Smooth muscle cell of the brain vasculature (primary cell): ENCODE measurements around the gene DENND5A.
"Not testable (repeated sequence)": the region's sequence is repeated elsewhere in the genome, so short reads cannot be mapped to it uniquely, and the experiment has no call there.

Experiments used
- DNase-seq: peaks from one replicate; pipeline ENCODE4 v3.0.0-alpha.2; 2012; ENCODE audit warnings: low read depth, low spot score

DENND5A gene

DNA sequence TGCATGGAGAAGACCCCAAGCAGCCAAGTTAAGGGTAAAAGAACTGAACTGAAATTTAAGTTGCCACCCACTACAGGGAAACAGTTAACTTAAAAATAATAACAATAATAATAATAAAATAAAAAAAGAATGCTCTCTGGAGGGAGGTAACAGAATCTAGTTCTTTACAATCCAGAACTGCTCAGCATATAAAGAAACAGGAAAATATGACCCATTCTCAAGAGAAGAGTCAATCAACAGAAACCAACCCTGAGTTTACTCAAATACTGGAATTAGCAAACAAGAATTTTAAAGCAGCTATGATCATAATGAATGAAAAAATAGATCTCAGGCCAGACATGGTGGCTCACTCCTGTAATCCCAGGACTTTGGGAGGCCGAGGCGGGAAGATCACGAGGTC is 53.8 kb downstream of the DENND5A start:
- DNase-seq = no peak

DNA sequence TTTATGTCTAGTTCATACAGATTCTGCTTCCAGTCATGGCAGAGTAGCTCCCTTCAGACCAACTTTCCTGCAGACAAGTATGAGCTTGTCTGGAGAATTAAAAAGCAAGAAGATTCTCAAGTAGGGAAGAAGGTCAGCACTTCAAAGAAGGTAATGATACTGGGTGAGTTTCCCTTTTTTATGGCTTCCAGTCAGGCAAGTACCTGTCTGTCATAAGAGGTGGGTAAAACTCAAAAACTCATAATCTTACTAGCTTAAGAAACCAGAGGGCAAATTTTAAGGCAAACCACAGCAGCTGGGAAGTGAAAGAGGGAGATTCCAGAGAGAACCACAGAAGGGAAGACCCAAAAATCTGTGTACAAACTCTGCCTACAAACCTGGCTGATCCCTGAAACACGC is 54.2 kb downstream of the DENND5A start:
- DNase-seq = no peak

DNA sequence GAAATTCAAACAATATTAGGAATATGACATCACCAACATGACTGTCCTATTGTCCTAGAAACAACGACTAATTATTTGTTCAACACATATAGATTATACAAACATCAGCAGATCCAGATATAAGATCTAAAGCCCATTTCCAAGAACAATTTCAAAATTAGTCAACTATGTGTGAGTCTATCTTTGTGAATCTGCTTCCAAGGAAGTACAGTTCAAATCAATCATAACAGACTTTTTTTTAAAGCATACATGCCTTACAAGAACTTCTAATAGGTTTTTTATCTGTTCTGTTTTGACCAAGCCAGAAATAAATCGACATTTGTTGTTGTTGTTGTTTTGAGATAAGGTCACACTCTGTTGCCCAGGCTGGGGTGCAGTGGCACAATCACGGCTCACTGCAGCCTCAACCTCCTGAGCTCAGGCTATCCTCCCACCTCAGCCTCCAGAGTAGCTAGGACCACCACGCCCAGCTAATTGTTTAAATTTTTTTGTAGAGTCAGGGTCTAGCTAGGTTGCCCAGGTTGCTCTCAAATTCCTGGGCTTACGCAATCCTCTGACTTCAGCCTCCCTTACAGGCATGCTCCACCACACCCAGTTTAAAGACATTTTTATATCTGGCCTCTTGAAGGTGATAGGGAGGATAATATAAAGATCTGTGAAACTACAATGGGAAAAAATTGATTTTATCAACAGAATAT is 54.8 kb downstream of the DENND5A start:
- DNase-seq = no peak

DNA sequence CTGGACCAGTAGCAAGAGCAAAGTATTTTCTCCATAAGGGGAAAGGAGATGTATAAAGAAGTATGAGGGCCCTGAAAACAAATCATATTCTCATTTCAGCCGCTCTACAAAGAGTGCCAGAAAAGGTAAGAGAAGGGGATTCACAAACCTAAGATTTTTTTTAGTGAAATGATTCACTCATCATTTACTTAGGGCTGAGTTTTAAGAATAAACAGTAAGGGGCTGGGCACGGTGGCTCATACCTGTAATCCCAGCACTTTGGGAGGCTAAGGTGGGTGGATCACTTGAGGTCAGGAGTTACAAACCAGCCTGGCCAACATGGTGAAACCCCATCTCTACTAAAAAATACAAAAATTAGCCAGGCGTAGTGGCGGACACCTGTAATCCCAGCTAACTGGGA is 55.5 kb downstream of the DENND5A start:
- not testable (repeated sequence) for DNase-seq

DNA sequence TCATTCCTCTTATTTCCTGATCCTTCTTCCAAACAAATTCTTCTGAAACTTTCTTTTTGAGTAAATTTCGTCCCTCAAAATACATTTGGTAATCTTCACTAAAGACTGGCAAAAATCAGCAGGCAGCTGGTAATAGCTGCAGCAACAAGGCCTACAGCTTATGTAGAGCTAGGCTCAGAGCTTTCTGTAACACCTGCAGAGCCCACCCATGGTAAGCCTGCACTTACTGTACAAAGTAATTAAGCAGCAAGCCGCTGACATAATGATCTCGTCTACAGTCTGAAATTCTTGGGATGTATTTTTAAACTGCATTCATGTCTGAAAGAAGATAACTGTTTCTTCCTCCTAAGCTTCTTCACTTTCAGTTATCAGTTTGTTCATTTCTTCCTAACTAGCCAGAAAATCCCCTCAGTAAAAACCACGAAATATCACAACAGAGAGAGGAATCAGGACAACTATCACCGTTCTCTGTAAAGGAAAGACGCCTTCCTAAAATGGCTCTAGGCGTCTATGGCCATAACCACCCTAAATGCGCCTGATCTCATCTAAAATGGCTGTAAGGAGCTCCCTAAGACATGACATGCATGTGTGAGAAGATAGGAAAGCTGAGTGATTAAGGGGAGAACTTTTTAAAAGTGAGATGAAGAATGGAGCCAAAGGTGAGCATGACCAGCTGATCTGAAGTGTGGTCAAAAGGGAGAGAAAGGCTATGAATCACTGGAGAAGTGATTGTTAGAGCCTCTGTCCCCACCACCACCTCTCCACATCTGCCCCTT is 56.2 kb downstream of the DENND5A start:
- no peak for DNase-seq

DNA sequence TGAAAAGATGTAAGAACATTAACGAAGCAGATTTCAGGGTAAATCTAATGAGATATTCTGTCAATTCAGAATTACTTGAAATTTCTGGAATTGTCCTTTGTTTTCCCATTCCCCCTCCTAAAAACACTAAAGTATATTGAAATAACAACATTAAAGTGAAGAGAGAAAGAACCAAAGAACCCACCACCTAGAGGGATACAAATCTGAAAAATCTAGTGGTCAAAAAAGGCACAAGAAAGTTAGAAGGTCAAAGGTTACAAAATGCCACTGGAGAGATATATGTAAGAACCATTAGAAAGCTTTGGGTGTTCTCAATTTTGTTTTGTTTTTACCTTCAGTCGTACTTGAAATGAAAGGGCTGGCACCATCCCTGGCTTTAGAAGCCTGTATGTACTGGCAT is 57.9 kb downstream of the DENND5A start:
- no peak for DNase-seq

DNA sequence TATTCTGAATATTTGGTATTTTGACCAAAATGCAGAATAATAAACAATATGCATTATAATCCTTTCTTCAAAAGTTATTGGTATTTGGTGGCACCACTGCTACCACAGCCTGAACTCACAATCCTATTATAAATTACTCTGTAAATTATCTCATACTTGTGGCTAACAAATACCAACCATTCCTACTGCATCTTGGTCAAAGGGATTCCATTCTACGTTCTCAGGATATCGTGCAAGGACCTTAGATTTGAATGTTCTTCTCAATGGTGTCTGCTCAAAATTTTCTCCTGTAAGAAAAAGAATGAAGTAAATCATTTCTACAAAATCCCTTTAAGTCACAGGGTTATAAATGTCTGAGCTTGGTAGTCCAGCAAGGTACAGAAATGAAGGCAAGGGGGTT is 58.7 kb downstream of the DENND5A start:
- DNase-seq = no peak

DNA sequence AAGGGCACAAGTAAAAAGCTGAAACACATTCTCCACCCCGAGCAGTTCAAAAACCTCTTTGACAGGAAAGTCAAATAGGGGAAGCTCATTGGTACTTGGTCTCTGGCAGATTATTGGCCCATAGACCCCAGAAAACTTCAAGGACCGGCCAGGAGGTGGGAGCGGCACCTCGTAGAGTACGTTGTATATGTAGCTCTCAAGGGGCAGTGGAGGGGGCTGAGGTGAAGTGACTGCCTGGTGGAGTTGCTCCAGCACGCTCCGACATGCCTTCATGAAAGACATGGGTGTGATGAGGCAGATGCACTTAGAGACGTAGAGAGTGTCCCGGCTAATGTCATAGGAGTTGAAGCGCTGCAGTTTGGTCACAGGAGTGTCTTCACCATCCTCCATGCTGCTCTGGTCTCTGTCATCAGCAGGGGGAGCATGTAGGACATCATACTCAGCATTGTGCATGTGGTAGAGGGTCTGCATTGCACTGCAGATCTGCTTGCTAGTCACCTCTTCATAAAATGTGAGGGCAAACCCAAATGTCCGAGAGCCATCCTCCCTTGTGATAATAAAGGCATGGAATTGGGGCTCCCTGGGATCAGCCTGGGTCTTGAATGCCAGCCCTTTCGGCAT is 61.3 kb downstream of the DENND5A start:
- no peak for DNase-seq

DNA sequence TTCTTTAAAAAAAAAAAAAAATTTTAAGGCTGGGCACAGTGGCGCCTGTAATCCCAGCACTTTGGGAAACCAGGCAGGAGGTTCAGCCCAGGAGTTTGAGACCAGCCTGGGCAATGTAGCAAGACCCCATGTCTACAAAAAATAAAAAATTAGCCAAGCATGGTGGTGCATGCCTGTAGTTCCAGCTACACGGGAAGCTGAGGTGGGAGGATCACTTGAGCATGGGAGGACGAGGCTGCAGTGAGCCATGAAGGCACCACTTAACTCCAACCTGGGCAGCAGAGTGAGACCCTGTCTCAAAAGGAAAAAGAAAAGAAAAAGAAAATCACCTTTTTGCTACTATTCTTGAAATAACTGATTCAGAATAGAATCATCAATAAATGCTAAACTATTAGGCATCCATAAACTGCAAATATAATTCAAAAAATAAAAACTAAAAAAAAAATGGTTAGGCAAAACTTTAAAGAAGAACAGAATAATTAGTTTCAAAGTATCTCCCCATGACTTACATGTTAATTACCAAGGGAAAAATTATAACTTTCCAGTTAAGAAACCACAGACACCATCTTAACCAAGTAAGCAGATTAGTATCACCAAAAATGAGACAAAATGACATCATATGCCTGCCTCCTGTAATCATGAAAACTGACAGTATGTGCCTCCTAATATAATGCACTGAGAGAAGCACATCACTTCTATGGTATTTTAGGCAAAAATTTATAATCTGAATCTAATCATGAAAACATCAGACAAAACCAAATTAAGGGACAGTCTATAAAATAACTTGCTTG is 63.6 kb downstream of the DENND5A start:
- DNase-seq = no peak

DNA sequence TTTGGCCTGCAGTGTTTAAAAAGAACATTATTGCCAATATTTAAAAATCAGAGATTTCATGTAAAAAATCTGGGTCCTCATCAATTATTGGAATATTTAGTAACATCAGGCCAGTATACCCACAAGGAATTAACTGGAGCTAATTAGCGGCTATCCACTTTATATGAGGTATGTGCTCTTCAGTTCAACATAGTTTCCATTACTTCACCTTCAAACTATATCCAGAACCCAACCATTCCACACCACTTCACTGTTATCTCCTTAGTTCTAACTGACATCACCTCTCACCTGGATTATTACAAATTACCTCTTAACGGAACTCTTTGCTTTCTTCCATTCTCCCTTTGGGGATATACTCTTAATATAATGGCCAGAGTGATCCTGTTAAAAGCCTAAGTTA is 64.7 kb downstream of the DENND5A start:
- no peak for DNase-seq

DNA sequence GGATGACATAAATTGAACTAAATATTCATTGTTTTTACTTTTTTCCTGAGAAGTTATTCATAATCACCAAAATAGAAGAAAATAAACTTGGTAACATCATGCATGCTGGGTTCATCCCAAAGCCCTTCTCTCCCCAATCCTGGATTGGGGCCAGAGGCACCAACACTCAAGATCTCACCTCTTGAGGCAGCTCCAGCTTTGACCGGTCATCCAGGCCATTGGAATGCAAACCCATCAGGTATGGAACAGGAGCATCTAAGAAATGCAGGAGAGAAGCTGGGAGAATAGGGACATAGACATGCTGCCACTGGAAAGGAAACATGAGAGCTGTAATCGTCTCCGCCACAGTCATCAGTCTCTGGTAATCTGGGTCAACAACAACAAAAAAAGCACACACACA is 71.8 kb downstream of the DENND5A start:
- no peak for DNase-seq

DNA sequence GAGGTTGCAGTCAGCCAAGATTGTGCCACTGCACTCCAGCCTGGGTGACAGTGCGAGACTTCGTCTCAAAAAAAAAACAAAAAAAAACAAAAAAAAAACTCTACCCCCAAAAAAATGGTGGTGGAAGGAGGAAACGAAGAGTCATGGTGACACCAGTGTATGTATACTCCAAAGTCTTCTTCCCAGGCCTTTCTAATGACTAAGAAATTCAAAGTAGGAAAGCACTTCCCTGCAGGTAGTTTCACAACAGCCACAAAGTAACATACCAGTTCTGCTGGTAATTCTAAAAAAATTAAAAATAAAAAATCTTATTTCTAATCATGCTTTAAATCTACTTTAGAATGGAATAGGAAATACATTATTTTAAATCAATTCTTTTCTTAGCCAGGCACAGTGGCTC is 72.6 kb downstream of the DENND5A start:
- no peak for DNase-seq

DNA sequence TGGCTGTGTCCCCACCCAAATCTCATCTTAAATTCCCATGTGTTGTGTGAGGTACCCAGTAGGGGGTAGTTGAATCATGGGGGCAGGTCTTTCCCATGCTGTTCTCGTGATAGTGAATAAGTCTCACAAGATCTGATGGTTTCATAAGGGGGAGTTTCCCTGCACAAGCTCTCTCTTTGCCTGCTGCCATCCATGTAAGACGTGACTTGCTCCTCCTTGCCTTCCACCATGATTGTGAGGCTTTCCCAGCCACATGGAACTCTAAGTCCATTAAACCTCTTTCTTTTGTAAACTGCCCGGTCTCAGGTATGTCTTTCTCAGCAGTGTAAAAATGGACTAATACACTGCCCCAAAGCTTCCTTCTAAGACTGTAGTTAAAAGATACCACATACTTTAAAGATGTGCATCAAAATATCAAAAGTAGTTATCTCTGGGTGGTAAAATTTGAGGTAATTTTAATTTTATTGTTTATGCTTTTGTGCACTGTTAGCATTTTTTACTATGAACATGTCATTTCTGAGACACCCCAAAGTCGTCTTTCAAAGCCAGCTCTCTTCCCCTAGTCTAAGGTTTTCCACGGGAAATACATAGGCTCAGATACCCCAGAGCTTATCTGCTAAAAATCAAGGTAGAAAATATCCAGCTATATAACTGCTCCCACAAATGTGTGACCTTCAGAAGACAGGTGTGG is 74.7 kb downstream of the DENND5A start:
- not testable (repeated sequence) for DNase-seq

DNA sequence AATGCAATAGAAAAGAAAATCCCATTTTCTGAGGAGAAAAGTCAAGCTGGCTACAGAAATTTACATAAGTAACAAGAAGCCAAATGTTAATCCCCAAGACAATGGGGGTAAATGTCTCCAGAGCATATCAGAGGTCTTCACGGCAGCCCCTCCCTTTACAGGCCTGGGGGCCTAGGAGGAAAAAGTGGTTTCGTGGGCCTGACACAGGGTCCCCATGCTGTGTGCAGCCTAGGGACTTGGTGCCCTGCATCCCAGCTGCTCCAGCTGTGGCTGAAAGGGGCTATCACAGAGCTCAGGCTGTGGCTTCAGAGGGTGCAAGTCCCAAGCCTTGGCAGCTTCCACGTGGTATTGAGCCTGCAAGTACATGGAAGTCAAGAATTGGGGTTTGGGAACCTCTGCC is 76.3 kb downstream of the DENND5A start:
- DNase-seq = not testable (repeated sequence)

DNA sequence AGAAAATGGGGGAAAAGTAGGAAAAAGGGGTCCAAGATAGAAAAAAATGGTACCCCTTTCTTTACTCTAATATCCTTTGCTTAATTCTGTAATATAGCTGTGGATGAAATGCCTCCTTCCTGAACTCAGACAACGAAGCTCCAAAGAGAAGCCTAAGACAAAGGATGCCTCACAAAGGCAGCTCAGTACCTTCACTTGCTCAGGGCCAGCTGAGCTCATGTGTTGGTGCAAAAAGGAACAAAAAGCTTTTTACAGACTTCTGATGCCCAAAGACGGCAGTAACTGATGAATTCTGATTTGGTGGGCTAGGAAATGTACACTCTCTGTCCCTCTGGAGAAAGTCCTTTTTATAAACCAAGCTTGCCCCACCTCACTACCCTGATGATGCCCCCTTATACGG is 77.5 kb downstream of the DENND5A start:
- no peak for DNase-seq

DNA sequence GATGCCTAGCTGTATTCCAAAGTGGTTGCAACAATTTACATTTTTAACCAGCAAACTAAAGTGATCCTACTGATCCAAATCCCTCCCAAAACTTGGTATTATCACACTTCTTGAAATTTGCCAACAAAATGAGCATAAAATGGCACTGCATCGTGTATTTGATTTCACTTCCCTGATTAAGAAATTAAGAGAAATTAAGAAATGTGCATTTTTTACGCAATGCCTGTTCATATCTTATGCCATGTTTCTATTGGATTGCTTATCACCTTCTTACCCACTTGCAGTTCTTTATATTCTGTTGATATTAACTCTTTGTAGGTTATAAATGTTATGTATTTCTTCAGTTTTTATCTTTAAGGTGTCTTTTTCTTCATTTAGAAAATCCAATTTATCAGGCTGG is 80.6 kb downstream of the DENND5A start:
- DNase-seq = no peak

DNA sequence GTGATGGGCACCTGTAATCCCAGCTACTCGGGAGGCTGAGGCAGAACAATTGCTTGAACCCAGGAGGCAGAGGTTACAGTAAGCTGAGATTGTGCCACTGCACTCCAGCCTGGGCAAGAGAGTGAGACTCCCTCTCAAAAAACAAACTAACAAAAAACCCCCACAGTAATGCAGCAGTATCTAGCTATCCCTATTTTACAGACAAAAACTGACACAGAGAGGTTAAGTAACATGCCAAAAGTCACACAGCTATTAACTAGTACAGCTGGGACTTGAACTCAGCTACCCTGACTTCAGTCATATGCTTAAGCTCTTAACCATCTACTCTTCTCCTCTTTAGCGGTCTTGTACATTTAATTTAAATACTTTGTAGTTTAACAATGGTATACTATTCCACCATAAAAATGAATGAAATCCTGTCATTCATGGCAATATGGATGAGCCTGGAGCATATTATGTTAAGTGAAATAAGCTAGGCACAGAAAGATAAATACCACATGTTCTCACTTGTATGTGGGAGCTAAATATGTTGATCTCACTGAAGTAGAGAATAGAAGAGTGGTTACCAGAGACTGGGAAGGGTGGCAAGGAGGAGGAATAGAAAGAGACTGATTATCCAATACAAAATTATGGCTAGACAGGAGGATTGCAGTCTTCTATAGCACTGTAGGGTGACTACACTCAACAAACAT is 82.8 kb downstream of the DENND5A start:
- DNase-seq = no peak

DNA sequence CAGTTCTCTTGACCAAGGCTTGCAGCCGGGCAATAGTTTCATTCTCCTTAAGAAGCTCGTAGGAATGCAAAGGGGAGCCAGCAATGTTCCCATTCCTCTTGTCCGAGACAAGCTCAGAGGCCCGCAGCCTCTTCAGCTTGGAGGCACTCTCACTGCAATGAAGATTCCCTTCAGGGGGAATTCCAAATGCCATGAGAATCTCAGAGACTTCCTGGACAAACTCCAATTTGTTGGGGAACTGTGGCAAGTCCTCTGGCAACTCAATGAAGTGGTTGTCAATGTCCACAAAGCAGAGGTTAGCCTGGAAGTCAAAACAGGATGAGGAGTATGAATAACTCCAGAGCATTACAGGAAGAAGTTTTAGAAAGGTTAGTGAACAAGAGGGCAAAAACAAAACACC is 84.4 kb downstream of the DENND5A start:
- DNase-seq = no peak

DNA sequence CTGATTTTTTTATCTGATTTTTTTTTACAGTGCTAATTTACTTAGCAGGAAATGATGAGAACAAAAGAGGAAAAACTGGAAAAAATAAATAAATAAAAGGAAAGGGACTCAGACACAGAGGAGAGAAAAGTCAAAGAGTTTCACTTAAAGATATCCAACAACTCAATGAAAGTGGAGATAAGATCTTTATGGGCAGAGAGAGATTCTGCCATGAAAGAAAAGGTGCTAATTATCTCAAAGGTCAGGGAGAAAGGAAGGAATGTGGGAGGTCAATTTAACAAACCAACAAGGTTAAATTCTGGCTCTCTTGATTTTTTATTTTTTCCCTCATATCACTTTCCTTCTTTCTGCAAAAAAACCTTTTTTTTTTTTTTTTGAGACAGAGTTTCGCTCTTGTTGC is 86.0 kb downstream of the DENND5A start:
- DNase-seq = no peak

DNA sequence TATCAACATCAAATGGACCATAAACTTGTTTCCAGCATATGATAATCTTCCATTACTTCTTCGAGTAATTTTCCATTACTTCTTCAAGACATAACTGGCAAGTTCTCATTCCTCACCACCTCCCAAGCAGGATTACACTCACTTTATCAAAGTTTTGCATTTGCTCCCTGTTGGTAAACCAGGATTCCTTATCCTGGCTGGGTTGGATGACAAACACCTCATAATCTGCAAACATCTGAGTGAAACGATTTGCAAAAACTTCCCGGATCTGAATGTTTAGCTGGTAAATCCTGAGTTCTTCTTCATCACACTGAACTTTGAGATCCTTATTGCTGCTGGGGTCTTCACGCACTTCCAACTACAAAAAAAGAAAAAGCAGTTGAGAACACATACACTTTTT is 86.4 kb downstream of the DENND5A start:
- DNase-seq = no peak
